HepG2 (cell line): ENCODE measurements around the gene ZSCAN31. TPM values are rescaled to one million over a fixed set of nuclear protein-coding genes. Genes with fewer than 3 reads are reported as not detected.

Experiments
- ARNT2 ChIP-seq: sonication (generic); formaldehyde crosslinking; IDR thresholded peaks from 2 replicates; pipeline ENCODE4 v1.8.0; 2022; ENCODE audit warnings: mild to moderate bottlenecking, low read depth, missing genetic modification reagents, moderate library complexity
- CCDC6 ChIP-seq: sonication (generic); formaldehyde crosslinking; IDR thresholded peaks from 2 replicates; pipeline ENCODE4 v1.8.1; 2022; ENCODE audit warnings: mild to moderate bottlenecking, missing genetic modification reagents, moderate library complexity
- DNMT3B ChIP-seq: conservative IDR thresholded peaks from 2 replicates; pipeline ENCODE4 v1.6.1; 2016; ENCODE audit warnings: missing biosample characterization, control low read depth
- EP300 ChIP-seq, 3 experiments: sonication (generic) in 1 of 3; formaldehyde crosslinking in 1 of 3; IDR thresholded peaks; 2 replicates each; pipeline versions ENCODE4 v1.5.1 to v1.6.1; 2011 to 2020; ENCODE audit warnings: low read depth in 2 of 3, low read length in 2 of 3, borderline replicate concordance in 1 of 3, improper control_type of control experiment in 1 of 3, mild to moderate bottlenecking in 1 of 3, missing genetic modification reagents in 1 of 3, moderate library complexity in 1 of 3
- FOXA1 ChIP-seq, 2 experiments: fragments of 450-650 bp in 1 of 2; sonication (generic) in 1 of 2; formaldehyde crosslinking in 1 of 2; IDR thresholded peaks; 2 replicates each; pipeline versions ENCODE4 v1.4.0 to v1.6.1; 2016 to 2020; ENCODE audit warnings: missing genetic modification reagents in 1 of 2
- HDAC6 ChIP-seq: fragments of 200-600 bp; sonication (generic); IDR thresholded peaks from 2 replicates; pipeline ENCODE4 v1.7.0; 2017; ENCODE audit warnings: mild to moderate bottlenecking, antibody characterized with exemption, low read length, low read depth
- KAT7 ChIP-seq: IDR thresholded peaks from 2 replicates; pipeline ENCODE4 v1.6.1; 2018; ENCODE audit warnings: borderline replicate concordance, missing compliant biosample characterization
- KMT2B ChIP-seq: IDR thresholded peaks from 2 replicates; pipeline ENCODE4 v1.6.1; 2016; ENCODE audit warnings: missing genetic modification reagents, missing compliant biosample characterization
- MLLT10 ChIP-seq: sonication (generic); formaldehyde crosslinking; IDR thresholded peaks from 2 replicates; pipeline ENCODE4 v1.4.0; 2020; ENCODE audit warnings: missing genetic modification reagents
- RARA ChIP-seq: IDR thresholded peaks from 2 replicates; pipeline ENCODE4 v1.6.1; 2016; ENCODE audit warnings: missing genetic modification reagents, missing compliant biosample characterization
- RFX1 ChIP-seq: fragments of 450-650 bp; IDR thresholded peaks from 2 replicates; pipeline ENCODE4 v1.6.1; 2017
- SALL1 ChIP-seq: sonication (generic); formaldehyde crosslinking; IDR thresholded peaks from 2 replicates; pipeline ENCODE4 v1.8.0; 2022; ENCODE audit warnings: mild to moderate bottlenecking, missing genetic modification reagents
- SOX6 ChIP-seq, 2 experiments: fragments of 450-650 bp in 1 of 2; sonication (generic) in 1 of 2; formaldehyde crosslinking in 1 of 2; IDR thresholded peaks; 2 replicates each; pipeline versions ENCODE4 v1.4.0 to v1.6.1; 2017 to 2020; ENCODE audit warnings: antibody characterized with exemption in 1 of 2, mild to moderate bottlenecking in 1 of 2, missing genetic modification reagents in 1 of 2
- ZFP1 ChIP-seq: IDR thresholded peaks from 2 replicates; pipeline ENCODE4 v1.6.1; 2016
- ZFP36L2 ChIP-seq: sonication (generic); formaldehyde crosslinking; IDR thresholded peaks from 2 replicates; pipeline ENCODE4 v1.4.0; 2020; ENCODE audit warnings: missing genetic modification reagents
- ZNF205 ChIP-seq: IDR thresholded peaks from 2 replicates; pipeline ENCODE4 v1.6.1; 2018; ENCODE audit warnings: missing biosample characterization, missing genetic modification reagents
- ZNF335 ChIP-seq: sonication (generic); formaldehyde crosslinking; IDR thresholded peaks from 2 replicates; pipeline ENCODE4 v1.4.0; 2020; ENCODE audit warnings: missing genetic modification reagents
- ZNF724P ChIP-seq: sonication (generic); formaldehyde crosslinking; IDR thresholded peaks from 2 replicates; pipeline ENCODE4 v1.8.0; 2022; ENCODE audit warnings: missing genetic modification reagents, borderline replicate concordance
- polyA plus RNA-seq, 8 experiments: library from polyadenylated mRNA; depleted of rRNA in 3 of 8; stranded (reverse) in 7 of 8; unstranded in 1 of 8; fragments of >200 nt; fragmentation: Illumina TruSeq in 4 of 8; extraction: Trizol in 4 of 8; gene quantifications; 2 replicates each; pipeline versions ENCODE4 v1.2.1 to v1.2.3, GENCODE V29; 2011 to 2016; ENCODE audit warnings: low read depth in 4 of 8, missing spikeins in 1 of 8, mixed read lengths in 1 of 8; ENCODE audit not compliant: insufficient read depth in 1 of 8
- total RNA-seq, 5 experiments: library from RNA; depleted of rRNA; stranded (reverse); fragments of >200 nt; fragmentation: Illumina TruSeq; extraction: Trizol; gene quantifications; 2 replicates each; pipeline ENCODE4 v1.2.3, GENCODE V29; 2016; ENCODE audit warnings: low read depth in 1 of 5
- TF ChIP-seq, protein P1 (sequence below): sonication (generic); formaldehyde crosslinking; IDR thresholded peaks from 2 replicates; pipeline ENCODE4 v1.8.1; 2023; ENCODE audit warnings: mild to moderate bottlenecking, moderate library complexity, missing genetic modification reagents
- TF ChIP-seq, protein P2 (sequence below): sonication (generic); formaldehyde crosslinking; IDR thresholded peaks from 2 replicates; pipeline ENCODE4 v1.5.0; 2020; ENCODE audit warnings: mild to moderate bottlenecking, missing genetic modification reagents
- TF ChIP-seq, protein P3 (sequence below): sonication (generic); formaldehyde crosslinking; IDR thresholded peaks from 2 replicates; pipeline ENCODE4 v1.4.0; 2020; ENCODE audit warnings: missing genetic modification reagents, borderline replicate concordance
- TF ChIP-seq, protein P4 (sequence below): IDR thresholded peaks from 2 replicates; pipeline ENCODE4 v1.6.1; 2016; ENCODE audit warnings: low read depth, borderline replicate concordance

ZSCAN31 gene
- total and polyA plus RNA-seq, 2 of the 13 experiments (the other 11 are each of a cell fraction or from before 2014, with no cell fraction given): 5.3 to 6.2 TPM

DNA sequence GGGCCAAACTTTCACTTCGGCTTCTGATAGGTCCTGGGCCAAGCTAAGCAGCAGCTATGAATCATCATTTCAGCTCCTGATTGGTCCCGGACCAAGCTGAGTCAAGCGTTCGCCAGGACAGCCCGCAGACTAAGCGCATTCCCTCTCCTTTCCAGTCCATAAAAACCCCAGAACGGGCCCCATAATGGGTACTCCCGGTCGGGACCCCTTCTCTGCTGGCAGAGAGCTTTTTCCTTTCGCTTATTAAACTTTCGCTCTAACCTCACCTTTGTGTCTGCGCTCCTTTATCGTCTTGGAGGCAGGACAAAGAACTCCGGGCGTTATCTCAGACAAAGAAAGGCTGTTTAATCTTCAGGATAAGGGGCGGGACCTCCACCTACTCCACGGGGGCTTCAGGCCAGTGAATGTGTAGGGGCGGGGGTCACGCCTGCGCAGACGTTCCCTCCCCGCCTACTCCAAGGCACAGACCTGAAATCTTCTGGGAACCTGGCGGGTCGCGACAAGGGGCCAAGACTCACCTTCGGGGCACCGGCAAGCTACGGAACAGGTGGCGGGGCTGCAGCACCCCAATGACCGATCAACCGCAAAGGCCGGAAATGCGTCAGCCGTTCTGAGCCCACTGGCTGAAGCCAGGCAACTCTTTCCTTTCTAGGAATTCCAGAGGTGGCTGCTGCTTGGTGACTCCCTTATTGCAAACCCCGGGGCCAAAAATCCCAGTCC, at the start of gene ZSCAN31 (continued):
- TF ChIP-seq SOX6 (IDR thresholded peaks at IDR 0.05): no peak
- peak; percentile 87 for TF ChIP-seq SOX6 (CRISPR knock-in tag; IDR thresholded peaks at IDR 0.05)
- peak; percentile 78 for TF ChIP-seq ZNF335 (CRISPR knock-in tag)
- no peak for TF ChIP-seq HDAC6
- TF ChIP-seq RARA (CRISPR knock-in tag): peak; percentile 51
- TF ChIP-seq, protein P1, sequence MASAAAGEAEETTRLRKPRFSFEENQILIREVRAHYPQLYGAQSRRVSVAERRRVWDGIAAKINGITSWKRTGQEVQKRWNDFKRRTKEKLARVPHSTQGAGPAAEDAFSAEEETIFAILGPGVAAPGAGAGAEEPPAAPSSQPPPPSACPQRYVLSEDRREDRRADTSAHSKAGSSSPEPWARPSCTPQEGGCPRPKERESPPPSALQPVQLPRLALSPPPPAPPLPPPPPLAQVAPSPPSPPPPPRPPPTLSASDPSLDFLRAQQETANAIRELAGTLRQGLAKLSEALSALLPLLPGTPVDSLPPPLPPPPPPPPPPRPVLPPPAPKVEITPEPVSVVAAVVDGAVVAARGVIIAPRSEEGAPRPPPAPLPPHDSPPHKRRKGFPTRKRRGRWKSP (CRISPR knock-in tag): peak; percentile 88; the same call in 1 of the 2 replicates
- TF ChIP-seq KAT7: no peak; the same call in 1 of the 2 replicates
- TF ChIP-seq SALL1 (CRISPR knock-in tag): peak; percentile 87
- TF ChIP-seq KMT2B (CRISPR knock-in tag): peak; percentile 73
- peak; percentile 89 for TF ChIP-seq CCDC6 (CRISPR knock-in tag)
- TF ChIP-seq ZNF205 (CRISPR knock-in tag): peak; percentile 61
- 0 out of 2 replicates have a peak, but pooled peaks have one; percentile 51 for TF ChIP-seq ZFP1
- no peak for TF ChIP-seq ZFP36L2
- no peak for TF ChIP-seq DNMT3B (CRISPR knock-in tag)
- peak; percentile 28; the same call in 1 of the 2 replicates for TF ChIP-seq ZNF724P (CRISPR knock-in tag)
- no peak for TF ChIP-seq RFX1
- peak; percentile 65 for TF ChIP-seq ARNT2 (CRISPR knock-in tag)
- TF ChIP-seq EP300 (IDR thresholded peaks at IDR 0.05; ENCODE audit: low read depth in 2 of 2, low read length in 2 of 2): peak; percentile 18 to 34; a peak in 1 of 4 replicates
- peak; percentile 62 for TF ChIP-seq EP300 (CRISPR knock-in tag; IDR thresholded peaks at IDR 0.05; ENCODE audit: borderline replicate concordance)
- TF ChIP-seq MLLT10 (CRISPR knock-in tag): no peak
- TF ChIP-seq FOXA1 (IDR thresholded peaks at IDR 0.05): no peak
- no peak for TF ChIP-seq FOXA1 (CRISPR knock-in tag; IDR thresholded peaks at IDR 0.05)
- TF ChIP-seq, protein P2, sequence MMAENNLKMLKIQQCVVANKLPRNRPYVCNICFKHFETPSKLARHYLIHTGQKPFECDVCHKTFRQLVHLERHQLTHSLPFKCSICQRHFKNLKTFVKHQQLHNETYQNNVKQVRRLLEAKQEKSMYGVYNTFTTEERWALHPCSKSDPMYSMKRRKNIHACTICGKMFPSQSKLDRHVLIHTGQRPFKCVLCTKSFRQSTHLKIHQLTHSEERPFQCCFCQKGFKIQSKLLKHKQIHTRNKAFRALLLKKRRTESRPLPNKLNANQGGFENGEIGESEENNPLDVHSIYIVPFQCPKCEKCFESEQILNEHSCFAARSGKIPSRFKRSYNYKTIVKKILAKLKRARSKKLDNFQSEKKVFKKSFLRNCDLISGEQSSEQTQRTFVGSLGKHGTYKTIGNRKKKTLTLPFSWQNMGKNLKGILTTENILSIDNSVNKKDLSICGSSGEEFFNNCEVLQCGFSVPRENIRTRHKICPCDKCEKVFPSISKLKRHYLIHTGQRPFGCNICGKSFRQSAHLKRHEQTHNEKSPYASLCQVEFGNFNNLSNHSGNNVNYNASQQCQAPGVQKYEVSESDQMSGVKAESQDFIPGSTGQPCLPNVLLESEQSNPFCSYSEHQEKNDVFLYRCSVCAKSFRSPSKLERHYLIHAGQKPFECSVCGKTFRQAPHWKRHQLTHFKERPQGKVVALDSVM (CRISPR knock-in tag): no peak; the same call in 1 of the 2 replicates
- TF ChIP-seq, protein P3, sequence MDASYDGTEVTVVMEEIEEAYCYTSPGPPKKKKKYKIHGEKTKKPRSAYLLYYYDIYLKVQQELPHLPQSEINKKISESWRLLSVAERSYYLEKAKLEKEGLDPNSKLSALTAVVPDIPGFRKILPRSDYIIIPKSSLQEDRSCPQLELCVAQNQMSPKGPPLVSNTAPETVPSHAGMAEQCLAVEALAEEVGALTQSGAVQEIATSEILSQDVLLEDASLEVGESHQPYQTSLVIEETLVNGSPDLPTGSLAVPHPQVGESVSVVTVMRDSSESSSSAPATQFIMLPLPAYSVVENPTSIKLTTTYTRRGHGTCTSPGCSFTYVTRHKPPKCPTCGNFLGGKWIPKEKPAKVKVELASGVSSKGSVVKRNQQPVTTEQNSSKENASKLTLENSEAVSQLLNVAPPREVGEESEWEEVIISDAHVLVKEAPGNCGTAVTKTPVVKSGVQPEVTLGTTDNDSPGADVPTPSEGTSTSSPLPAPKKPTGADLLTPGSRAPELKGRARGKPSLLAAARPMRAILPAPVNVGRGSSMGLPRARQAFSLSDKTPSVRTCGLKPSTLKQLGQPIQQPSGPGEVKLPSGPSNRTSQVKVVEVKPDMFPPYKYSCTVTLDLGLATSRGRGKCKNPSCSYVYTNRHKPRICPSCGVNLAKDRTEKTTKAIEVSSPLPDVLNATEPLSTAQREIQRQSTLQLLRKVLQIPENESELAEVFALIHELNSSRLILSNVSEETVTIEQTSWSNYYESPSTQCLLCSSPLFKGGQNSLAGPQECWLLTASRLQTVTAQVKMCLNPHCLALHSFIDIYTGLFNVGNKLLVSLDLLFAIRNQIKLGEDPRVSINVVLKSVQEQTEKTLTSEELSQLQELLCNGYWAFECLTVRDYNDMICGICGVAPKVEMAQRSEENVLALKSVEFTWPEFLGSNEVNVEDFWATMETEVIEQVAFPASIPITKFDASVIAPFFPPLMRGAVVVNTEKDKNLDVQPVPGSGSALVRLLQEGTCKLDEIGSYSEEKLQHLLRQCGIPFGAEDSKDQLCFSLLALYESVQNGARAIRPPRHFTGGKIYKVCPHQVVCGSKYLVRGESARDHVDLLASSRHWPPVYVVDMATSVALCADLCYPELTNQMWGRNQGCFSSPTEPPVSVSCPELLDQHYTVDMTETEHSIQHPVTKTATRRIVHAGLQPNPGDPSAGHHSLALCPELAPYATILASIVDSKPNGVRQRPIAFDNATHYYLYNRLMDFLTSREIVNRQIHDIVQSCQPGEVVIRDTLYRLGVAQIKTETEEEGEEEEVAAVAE: peak; percentile 91; the same call in 1 of the 2 replicates
- TF ChIP-seq, protein P4, sequence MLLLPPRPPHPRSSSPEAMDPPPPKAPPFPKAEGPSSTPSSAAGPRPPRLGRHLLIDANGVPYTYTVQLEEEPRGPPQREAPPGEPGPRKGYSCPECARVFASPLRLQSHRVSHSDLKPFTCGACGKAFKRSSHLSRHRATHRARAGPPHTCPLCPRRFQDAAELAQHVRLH (CRISPR knock-in tag): peak; percentile 82; the same call in 1 of the 2 replicates
